SK-N-MC (cell line): ENCODE data around the gene HOXD9.

Source experiments
- EZH2 ChIP-seq: fragments of 200-600 bp; sonication (generic); IDR thresholded peaks from one replicate; pipeline ENCODE4 v1.6.1; 2017; ENCODE audit warnings: antibody characterized with exemption
- FOXP2 ChIP-seq: optimal IDR thresholded peaks from 2 replicates; pipeline ENCODE3; 2011; ENCODE audit warnings: mild to moderate bottlenecking, moderate library complexity; ENCODE audit not compliant: insufficient read depth; ENCODE audit errors: extremely low read length, control extremely low read depth
- POLR2AphosphoS5 ChIP-seq: IDR thresholded peaks from 2 replicates; pipeline ENCODE4 v1.6.1; 2012; ENCODE audit warnings: mild to moderate bottlenecking, low read depth, low read length, borderline replicate concordance

DNA sequence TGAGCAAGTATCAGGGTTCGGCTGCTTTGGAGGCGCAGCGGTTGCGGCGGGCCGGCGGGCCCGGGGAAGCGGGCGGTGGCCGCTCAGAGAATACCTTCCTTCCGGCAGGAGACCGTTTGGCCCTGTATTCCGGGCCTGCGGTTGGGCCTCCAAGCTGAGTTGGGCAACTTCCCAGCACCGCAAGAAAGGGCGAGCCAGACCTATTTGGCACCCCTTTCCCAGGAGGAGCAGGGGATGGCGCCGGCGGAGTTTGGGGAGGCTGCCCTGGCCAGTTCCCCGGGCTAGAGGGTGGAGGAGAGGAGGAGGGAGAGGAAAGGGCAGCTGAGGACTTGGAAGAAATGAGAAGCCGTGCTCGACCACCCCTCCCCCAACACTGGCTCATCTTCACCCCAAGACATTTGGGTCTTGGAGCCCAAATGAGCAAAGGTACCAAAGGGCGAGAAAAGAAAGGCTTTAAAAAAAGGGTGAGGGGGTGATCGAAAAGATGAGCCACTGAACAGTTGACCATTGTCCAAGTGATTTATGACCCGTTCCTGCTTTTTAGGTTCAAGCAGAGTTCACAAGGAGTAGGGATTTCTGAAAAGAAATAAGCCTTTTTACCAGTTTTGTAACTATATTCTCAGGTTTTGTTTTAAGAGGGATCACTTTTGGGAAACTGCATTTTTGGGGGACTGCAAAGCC lies 43.0 kb downstream of the HOXD9 start:
- TF ChIP-seq EZH2, result no peak
- no peak for TF ChIP-seq POLR2AphosphoS5
- TF ChIP-seq FOXP2, result no peak
